Breast epithelium (tissue), 3 donors: ENCODE results near the gene MLC1.

Experiments
- POLR2A ChIP-seq: fragments of 450-650 bp; IDR thresholded peaks from one replicate; pipeline ENCODE4 v1.6.1; 2016; ENCODE audit warnings: antibody characterized with exemption, mild to moderate bottlenecking, moderate library complexity
- TF ChIP-seq, protein P1 (sequence below), 3 donors: fragments of 450-650 bp; IDR thresholded peaks; one replicate each; pipeline ENCODE4 v1.5.1; 2016 to 2017; ENCODE audit warnings: antibody characterized with exemption in 3 of 3, mild to moderate bottlenecking in 3 of 3, moderate library complexity in 3 of 3

GRCh38 chr22:50051930-50052329 lies 33.3 kb downstream of the MLC1 start:
- TF ChIP-seq, protein P1, sequence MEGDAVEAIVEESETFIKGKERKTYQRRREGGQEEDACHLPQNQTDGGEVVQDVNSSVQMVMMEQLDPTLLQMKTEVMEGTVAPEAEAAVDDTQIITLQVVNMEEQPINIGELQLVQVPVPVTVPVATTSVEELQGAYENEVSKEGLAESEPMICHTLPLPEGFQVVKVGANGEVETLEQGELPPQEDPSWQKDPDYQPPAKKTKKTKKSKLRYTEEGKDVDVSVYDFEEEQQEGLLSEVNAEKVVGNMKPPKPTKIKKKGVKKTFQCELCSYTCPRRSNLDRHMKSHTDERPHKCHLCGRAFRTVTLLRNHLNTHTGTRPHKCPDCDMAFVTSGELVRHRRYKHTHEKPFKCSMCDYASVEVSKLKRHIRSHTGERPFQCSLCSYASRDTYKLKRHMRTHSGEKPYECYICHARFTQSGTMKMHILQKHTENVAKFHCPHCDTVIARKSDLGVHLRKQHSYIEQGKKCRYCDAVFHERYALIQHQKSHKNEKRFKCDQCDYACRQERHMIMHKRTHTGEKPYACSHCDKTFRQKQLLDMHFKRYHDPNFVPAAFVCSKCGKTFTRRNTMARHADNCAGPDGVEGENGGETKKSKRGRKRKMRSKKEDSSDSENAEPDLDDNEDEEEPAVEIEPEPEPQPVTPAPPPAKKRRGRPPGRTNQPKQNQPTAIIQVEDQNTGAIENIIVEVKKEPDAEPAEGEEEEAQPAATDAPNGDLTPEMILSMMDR (IDR thresholded peaks at IDR 0.05), result no peak
- TF ChIP-seq POLR2A, result no peak
